D721Med (cell line): ENCODE results near the gene GPR39.

Experiments
- DNase-seq: peaks from one replicate; pipeline ENCODE4 v3.0.0; 2011; ENCODE audit warnings: low spot score; ENCODE audit not compliant: insufficient read length
- FAIRE-seq: peaks from 2 replicates; lab custom pipeline; 2011; peaks lifted over from hg19 to GRCh38; lab: Jason Lieb, UNC
- CTCF ChIP-seq: IDR thresholded peaks from 2 replicates; pipeline ENCODE4 v1.5.1; 2012; ENCODE audit warnings: mild to moderate bottlenecking, control low read depth; ENCODE audit not compliant: insufficient read depth; ENCODE audit errors: missing control alignments

GPR39 gene

GRCh38 chr2:132669908-132670495, 253.4 kb downstream of the GPR39 start, which contains the start of gene LYPD1:
LYPD1 (minus strand) TSS chr2:132670205; CDS start chr2:132669932, 273 bp downstream.
- no peak for FAIRE-seq
- no peak for TF ChIP-seq CTCF
- DNase-seq: no peak

GRCh38 chr2:132670496-132671150, 254.0 kb downstream of the GPR39 start:
- no peak for TF ChIP-seq CTCF
- DNase-seq: no peak

GRCh38 chr2:132671151-132671835, 254.7 kb downstream of the GPR39 start:
- no peak for DNase-seq
- no peak for FAIRE-seq

More at GRCh38 chr2:132670496-132671150, 254.0 kb downstream of the GPR39 start:
- no peak for FAIRE-seq

GRCh38 chr2:132676999-132677398, 260.4 kb downstream of the GPR39 start:
- TF ChIP-seq CTCF: peak; percentile 36
- no peak for FAIRE-seq
- no peak for DNase-seq

More at GRCh38 chr2:132671151-132671835, 254.7 kb downstream of the GPR39 start:
- no peak for TF ChIP-seq CTCF

- DNase-seq: no peak
- TF ChIP-seq CTCF: no peak
- FAIRE-seq: no peak
These were observed 261.1 kb downstream of the GPR39 start for GRCh38 chr2:132677661-132678060.

GRCh38 chr2:132678483-132678882, 261.9 kb downstream of the GPR39 start:
- TF ChIP-seq CTCF: no peak
- FAIRE-seq (no peak), DNase-seq (no peak)
